Activated CD8-positive, alpha-beta memory T cell treated with anti-CD3 and anti-CD28 coated beads, Interleukin-2, amount 50 U/mL, for 4 hours (primary cell): Measurements from ENCODE around the gene CDH13.

ENCODE experiments used
- DNase-seq: peaks from one replicate; pipeline ENCODE4 v3.0.0-alpha.2; 2020

CDH13 gene

DNA sequence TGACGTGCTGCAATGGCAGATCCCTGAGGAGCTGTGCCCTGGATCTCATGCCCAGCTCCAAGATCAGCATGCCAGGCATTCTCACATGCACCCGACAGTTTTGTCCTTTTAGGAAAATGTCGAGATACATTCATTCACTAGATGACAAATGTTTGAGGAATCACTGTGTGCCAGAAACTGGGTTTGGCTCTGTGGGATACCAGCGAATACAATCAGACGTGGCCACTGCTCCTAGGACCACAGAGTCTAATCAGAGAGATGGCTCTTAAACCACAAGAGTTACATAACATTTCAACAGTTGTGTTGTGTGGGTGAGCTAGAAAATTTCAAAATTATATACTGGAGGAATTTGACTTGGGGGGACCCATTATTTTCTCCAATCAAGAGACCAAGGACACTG lies 579.7 kb downstream of the CDH13 start:
- no peak for DNase-seq

- no peak for DNase-seq
Measured at GRCh38 chr16:83211711-83212110, 584.9 kb downstream of the CDH13 start.

DNA sequence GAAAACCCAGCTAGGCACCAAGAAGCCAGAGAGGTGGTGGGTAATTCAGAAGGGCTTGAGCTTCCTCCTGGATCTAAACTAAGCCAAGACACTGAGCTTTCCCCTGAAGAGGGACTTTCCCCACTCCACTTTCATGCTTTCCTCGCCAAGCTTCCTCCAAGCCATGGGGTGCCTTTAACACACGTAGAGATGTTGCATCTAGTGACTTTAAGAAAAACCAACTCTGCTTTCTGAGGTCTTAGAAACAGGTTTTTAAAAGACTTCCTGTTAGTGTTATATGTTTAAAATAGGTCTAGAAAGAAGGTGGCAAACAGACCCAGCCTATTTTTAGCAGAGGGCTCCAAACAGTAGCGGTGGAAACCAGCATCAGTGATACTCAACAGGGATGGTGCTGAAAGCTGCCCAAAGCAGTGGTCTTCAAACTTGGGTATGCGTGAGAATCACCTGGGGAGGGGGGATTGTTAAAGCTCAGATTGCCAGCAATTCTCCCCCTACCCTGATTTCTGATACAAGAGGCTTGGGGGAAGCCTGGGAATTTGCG lies 585.6 kb downstream of the CDH13 start:
- DNase-seq, result no peak

GRCh38 chr16:83214671-83215070 lies 587.9 kb downstream of the CDH13 start:
- no peak for DNase-seq

DNA sequence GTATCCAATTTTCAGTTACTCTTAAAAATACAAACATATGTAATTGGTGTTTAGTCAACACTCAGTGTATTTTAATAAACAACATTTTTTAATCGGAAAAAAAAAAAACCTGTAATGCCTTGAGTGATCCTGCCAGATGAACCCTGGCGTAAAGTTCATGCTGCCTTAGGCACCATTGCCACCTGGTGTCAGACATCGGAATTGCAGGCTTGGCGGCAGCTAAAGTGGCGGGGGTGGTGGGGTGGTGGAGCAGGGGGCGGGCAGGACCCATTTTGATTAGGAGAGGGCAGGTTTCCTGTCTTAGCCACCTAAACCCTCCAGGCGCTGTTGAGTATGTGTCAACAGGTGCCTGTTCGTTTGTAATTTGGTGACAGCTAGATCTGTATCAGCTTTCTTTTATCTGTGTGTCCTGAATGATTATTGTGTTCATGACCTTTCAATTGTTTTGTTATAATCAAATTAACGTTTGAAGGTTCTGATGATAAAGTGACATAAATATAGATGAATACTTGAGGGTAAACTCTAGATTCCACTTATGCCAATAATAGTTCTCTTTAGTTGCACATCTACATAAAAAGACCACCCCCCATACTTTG lies 588.7 kb downstream of the CDH13 start:
- DNase-seq, result peak; percentile 20

GRCh38 chr16:83219285-83219684 lies 592.5 kb downstream of the CDH13 start:
- no peak for DNase-seq

DNA sequence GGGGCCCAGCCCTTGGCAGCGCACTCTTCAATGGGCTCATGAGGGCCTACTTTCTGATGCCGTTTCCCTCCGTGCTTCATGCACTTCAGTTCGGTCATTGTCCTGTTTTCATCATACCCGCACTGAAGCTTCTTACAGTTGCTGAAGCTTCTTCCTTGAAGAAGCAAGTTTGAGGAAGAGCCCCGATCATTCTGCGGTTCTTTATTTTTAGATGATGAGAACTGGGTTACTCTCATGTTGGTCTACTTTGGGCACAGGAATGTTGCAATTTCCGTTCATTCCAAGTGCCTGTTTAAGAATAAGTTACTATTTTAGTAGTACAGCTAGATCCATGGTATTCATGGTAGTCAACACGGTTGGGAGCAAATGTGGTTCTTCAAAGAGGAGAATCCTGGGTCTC lies 593.3 kb downstream of the CDH13 start:
- DNase-seq, result no peak

DNA sequence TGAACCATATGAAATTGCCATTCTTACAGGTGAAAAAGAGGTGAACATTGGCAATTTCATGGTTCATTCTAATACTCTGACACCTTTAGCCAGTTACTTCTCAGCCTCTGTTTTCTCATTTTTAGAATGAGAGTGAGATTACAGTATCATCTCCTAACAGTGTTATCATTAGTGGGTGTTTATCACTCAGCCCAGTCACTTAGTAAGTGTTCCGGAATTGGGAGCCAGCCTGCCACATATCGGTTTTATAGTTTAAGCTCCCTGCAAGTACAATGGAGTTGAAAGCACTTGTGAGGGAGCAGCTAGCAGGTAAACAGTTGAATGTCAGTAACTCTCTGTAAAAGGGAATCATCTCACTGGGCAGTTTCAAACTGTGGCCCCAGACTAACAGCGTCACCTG lies 597.9 kb downstream of the CDH13 start:
- DNase-seq, result no peak

DNA sequence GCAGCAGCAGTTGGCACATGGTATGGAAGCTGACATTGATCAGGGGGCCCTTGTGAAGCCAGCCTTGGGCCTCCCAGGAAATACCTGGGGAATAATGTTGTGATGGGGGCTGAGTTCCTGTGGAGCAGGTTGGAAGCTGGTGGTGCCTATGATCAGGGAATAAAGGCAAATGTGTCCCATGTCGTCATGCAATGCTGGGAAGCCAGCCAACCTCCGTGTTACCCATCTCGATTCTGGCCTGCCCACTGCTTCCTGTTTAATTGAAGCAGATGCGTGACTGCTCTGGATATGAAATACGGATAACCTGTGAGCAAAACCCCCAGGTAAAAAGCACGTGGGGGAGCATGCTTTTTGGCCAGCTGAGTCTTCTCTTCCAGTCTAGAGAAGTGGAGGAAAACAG lies 600.6 kb downstream of the CDH13 start:
- no peak for DNase-seq

DNA sequence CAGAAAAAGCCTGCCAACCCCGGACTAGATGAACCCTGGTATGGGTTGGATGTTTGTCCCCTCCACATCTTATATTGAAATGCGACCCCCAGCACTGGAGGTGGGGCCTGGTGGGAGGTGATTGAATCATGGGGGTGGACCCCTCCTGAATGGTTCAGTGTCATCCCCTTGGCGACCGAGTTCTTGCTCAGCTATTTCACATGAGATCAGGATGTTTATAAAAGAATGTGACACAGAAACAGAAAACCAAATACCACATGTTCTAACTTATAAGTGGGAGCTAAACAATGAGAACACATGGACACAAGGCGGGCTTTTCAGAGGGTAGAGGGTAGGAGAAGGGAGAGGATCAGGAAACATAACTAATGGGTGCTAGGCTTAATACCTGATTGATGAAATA lies 605.0 kb downstream of the CDH13 start:
- DNase-seq, result no peak

- DNase-seq, result no peak
Measured at GRCh38 chr16:83233153-83233552, 606.4 kb downstream of the CDH13 start.

DNA sequence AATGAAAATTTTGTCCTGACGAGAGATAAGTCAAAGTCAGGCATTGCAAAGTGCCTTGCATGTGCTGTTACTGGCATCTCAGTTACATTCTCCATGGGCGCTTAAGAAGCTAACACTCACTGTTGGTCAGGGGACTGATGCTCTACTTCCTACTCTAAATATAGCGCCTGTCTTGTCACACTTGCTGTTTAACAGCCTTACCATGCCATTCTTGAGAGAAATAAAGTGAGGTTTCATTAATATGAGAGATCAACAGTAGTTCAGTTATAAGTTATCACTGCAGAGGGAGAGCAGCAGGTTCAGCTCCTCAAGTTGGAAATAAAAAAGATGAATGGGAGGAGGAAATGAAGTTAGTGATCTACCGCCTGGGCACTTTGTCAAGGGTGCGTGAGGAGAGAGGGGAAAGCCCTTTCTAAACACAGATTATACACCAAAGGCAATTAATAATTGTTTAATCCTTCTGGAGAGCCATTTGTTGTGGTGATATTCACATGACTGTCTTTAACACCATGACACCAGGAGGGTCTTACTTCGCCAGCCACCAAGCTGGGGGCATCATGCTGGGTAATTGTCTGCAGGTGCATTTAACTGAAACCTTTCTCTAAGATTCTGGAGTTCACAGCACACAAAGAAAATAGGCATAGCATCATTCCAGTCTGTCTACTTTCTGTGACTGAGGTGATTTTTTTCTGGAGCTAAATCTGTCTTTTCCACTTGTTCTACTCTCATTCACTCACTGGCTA lies 612.4 kb downstream of the CDH13 start:
- DNase-seq, result no peak

- no peak for DNase-seq
Measured at GRCh38 chr16:83244057-83244456, 617.3 kb downstream of the CDH13 start.

DNA sequence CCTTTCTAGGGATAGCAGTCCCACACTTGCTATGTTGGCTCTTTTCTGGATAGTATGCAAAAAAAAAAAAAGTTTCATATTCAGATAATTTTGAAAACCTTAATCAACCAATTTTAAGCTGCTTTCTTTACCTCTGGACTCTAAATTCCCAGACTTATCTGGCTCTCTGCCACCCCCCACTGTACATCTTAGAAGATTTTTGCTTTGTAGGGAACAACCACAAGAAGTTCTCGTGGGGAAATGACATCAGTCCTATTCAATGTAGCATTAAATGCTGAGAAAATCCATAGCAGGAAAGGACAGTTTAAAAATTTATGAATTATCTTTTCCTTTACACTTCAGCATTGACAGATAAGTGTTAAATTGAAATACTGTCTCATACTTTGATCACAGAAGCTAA lies 618.3 kb downstream of the CDH13 start:
- no peak for DNase-seq

DNA sequence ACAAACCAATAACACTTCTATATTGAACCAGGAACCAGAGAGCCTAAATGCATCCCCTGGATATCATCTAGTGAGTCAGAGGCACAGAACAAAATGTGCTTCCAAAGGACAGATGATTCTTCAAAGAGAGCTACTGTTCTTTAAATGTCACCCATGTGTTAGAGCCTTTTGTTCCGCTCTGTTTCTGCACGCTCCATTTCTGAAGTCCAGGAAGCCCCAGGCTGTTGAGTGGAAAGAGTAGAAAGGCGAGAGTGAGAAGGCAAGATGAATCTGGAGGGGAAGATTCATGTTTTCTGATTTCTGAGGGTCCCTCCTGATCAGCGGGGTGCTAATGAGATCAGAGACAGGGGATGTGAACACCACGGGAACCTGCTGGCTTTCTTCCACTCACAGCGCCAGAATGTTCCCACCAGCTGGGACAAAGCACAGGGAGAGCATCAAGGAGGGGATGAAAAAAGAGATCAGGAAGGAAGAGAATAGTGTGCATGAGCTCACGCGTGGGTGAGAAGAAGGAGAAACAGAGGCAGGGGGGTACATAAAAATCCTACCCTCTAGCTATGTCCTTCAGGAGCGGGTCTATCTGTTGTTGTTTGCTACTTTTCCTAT lies 621.1 kb downstream of the CDH13 start:
- DNase-seq, result no peak

DNA sequence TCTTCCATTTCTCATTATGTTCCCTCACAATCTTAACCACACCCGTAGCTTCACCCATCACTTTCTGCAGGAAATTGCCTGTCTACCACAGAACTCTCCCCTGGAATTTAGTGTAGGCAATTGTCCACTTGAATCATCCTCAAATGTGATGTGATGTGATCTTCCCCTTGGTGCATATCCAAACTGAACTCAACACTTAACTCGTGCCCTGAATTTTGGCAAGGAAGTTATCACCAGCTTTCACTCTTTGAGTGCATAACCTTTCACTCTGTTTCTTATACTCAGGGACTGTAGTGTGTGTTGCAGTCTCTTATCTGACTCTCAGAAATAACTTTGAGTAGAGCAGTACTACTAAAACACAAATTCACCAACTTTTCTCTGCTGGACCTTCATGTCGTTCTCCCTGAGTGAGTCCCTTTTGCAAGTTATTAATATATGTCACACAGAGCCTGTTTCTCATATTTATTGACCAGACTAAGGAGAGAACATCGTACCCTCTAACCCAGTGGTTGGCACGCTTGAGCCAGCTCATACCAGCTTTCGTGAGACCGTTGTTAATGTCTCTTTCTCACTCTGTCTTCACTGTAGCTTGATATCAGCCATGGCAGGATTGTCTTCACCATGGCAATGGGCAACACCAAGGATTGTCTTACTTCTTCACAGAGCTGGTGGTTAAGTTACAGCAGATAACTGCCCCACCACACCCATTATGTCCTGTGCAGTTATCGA lies 622.1 kb downstream of the CDH13 start:
- DNase-seq, result no peak

GRCh38 chr16:83253521-83253920 lies 626.8 kb downstream of the CDH13 start:
- no peak for DNase-seq

DNA sequence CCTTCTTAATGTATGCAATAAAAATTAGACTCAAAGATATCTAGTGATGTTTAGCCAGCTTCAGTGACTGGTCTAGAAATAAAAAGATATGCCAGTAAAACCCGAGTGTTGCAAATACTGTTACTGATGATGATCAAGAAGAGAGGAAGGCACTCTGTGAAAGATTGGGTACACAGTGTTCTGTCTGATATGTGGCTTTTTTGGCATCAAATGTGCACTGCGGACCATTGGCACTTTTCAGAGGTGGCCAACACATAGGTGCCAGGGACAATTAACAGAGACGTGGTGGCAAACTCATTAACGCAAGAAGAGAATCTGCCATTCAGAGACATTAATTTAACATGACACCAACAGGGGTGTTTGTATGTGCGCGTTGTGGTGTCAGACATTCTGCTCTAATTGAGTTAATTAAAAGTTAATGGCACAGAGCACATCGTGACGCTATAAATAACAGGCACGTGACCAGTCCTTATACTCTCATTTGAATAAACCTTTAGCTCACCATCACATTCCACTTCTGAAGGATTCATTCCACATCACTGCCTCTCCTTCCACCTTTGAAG lies 631.7 kb downstream of the CDH13 start:
- DNase-seq, result no peak

- no peak for DNase-seq
Measured at GRCh38 chr16:83266848-83267553, 640.2 kb downstream of the CDH13 start.

DNA sequence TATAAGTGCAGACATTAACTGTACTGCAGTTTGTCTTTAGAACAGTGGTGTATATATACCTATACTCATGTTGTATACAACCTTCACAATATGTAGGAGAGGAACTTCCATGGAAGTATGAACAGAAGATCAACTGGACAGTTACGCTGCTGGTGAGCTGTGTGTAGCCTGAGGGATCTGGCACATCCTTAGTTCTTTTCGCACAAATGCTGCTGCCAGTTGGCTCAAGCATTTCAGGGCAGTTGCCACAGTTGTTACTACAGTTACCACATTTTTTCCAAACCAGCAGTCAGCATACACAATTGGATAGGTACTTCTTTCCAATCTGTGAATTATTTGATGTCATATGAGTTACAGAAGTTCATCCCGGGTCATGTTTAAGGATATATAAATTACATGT lies 641.4 kb downstream of the CDH13 start:
- DNase-seq, result no peak

- DNase-seq, result no peak
Measured at GRCh38 chr16:83269048-83269447, 642.3 kb downstream of the CDH13 start.

- DNase-seq, result no peak
Measured at GRCh38 chr16:83269541-83269940, 642.8 kb downstream of the CDH13 start.

- no peak for DNase-seq
Measured at GRCh38 chr16:83270061-83270460, 643.3 kb downstream of the CDH13 start.
